CD4-positive, alpha-beta T cell (primary cell): ENCODE measurements around the gene NUDT9. TPM values are rescaled to one million over a fixed set of nuclear protein-coding genes. Genes with fewer than 3 reads are reported as not detected.
"Not testable (repeated sequence)": the region's sequence is repeated elsewhere in the genome, so short reads cannot be mapped to it uniquely, and the experiment has no call there.

Source experiments
- ATAC-seq: fragments of 200-7000 bp; cut with Tn5 transposase; one replicate; pipeline ENCODE4 v1.10.0; 2022; ENCODE audit warnings: mild to moderate bottlenecking; ENCODE audit not compliant: poor library complexity
- CTCF ChIA-PET: fragments of 350-600 bp; sonication (Branson Sonifier 250); formaldehyde crosslinking; loops from one replicate; lab custom pipeline; 2021; ENCODE audit warnings: antibody characterized with exemption, inconsistent platforms; lab: Charles Lee
- POLR2A ChIA-PET: fragments of 350-600 bp; sonication (Branson Sonifier 250); formaldehyde crosslinking; loops from one replicate; lab custom pipeline; 2021; ENCODE audit warnings: antibody characterized with exemption, inconsistent platforms; lab: Charles Lee
- DNase-seq, 14 experiments: peaks; one replicate each; pipeline ENCODE4 v3.0.0-alpha.2; 2013 to 2020; ENCODE audit warnings: mixed read lengths in 2 of 14
- H3K27ac ChIP-seq, 2 donors: one replicate each; pipeline versions ENCODE4 v1.5.1 to v1.7.0; 2013; ENCODE audit warnings: low read length in 2 of 2, low read depth in 1 of 2, mild to moderate bottlenecking in 1 of 2
- H3K27me3 ChIP-seq, 2 experiments: 1 replicate in 1 of 2; 2 replicates in 1 of 2; pipeline versions ENCODE4 v1.6.1 to v1.7.0; 2013; ENCODE audit warnings: low read length in 2 of 2, control low read depth in 1 of 2, mild to moderate bottlenecking in 1 of 2, moderate library complexity in 1 of 2; ENCODE audit not compliant: insufficient read depth in 2 of 2, control insufficient read depth in 1 of 2
- H3K36me3 ChIP-seq: one replicate; pipeline ENCODE4 v1.6.1; 2013; ENCODE audit warnings: low read length, control low read depth; ENCODE audit not compliant: insufficient read depth
- H3K4me1 ChIP-seq: one replicate; pipeline ENCODE4 v1.6.1; 2013; ENCODE audit warnings: low read length, control low read depth; ENCODE audit not compliant: insufficient read depth
- H3K4me3 ChIP-seq: one replicate; pipeline ENCODE4 v1.5.1; 2013; ENCODE audit warnings: mild to moderate bottlenecking, low read length, moderate library complexity
- H3K9me3 ChIP-seq, 2 experiments: 1 replicate in 1 of 2; 2 replicates in 1 of 2; pipeline versions ENCODE4 v1.6.1 to v1.7.0; 2013; ENCODE audit warnings: low read length in 2 of 2, mild to moderate bottlenecking in 2 of 2, control low read depth in 1 of 2, moderate library complexity in 1 of 2; ENCODE audit not compliant: control insufficient read depth in 1 of 2, insufficient read depth in 1 of 2
- H3K27ac Mint-ChIP-seq: one replicate; pipeline ENCODE4 v1.8.0; 2020; ENCODE audit warnings: mixed read lengths
- H3K27me3 Mint-ChIP-seq: one replicate; pipeline ENCODE4 v1.8.0; 2021; ENCODE audit warnings: mixed read lengths
- H3K36me3 Mint-ChIP-seq: one replicate; pipeline ENCODE4 v1.8.0; 2021; ENCODE audit warnings: low read depth, mixed read lengths
- H3K4me1 Mint-ChIP-seq: one replicate; pipeline ENCODE4 v1.8.0; 2021; ENCODE audit warnings: low read depth, mixed read lengths
- H3K4me3 Mint-ChIP-seq: one replicate; pipeline ENCODE4 v1.8.0; 2020; ENCODE audit warnings: mild to moderate bottlenecking, mixed read lengths
- H3K9me3 Mint-ChIP-seq: one replicate; pipeline ENCODE4 v1.8.0; 2020; ENCODE audit warnings: mixed read lengths
- intact Hi-C, 2 experiments: fragments of 100-400 bp; cut with DNase I in 1 of 2; cut with micrococcal nuclease in 1 of 2; formaldehyde crosslinking; loops; one replicate each; pipeline versions ENCODE4 v1.15.1 to v1.9.0; 2023 to 2025; cut with DNase I, micrococcal nuclease
- total RNA-seq, 174 experiments: library from RNA in 2 of 174; stranded (reverse) in 2 of 174; gene quantifications; one replicate each; pipeline ENCODE4 v1.2.3 and lab custom pipeline; 2021 to 2026
- TF ChIP-seq, protein P1 (sequence below): fragments of 200-600 bp; IDR thresholded peaks from one replicate; pipeline ENCODE4 v1.8.0; 2022; ENCODE audit warnings: antibody characterized with exemption, mild to moderate bottlenecking

Gene NUDT9
- total RNA-seq, 2 experiments from 2014 or later, result 4.4 to 4.8 TPM

DNA sequence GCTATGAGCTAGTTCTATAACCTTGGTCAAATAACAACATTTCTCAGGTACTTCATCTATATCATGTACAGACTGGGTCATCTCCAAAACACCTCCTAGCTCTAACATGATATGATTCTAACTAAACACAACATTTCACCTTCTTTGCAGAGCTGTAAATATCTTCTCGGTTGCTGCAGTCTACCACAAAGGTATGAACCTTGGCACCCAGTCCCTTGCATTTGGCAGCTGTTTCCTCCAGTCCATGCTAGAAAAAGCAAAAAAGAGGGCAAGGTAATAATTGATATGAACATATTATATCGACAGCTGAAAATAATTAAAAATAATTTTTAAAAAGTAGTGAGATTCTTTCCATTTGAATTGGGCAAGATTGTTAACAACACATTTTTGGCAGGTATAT is 40.3 kb upstream of the NUDT9 start:
- H3K9me3 Mint-ChIP-seq, result no peaks in the 10 kb centered on the region
- H3K4me3 Mint-ChIP-seq, result no peak overlapping the region
- H3K4me1 ChIP-seq, result peaks cover 5% of the 10 kb centered on the region
- H3K9me3 ChIP-seq, result no peaks in the 10 kb centered on the region
- H3K27ac Mint-ChIP-seq, result no peak overlapping the region
- H3K27ac ChIP-seq, result no peak overlapping the region
- intact Hi-C loops, result no loop called here
- ATAC-seq (no peak), DNase-seq (no peak)
- H3K27me3 ChIP-seq, result no peaks in the 10 kb centered on the region
- ChIA-PET POLR2A (interaction anchor here (1.7 kb wide), 1 partner anchor 9 kb away, joined by 9 read pairs; the partner anchor contains the start of gene HSD17B11), CTCF (interaction anchor here (1.7 kb wide), 1 partner anchor 9 kb away, joined by 7 read pairs; the partner anchor contains the start of gene HSD17B11)
- H3K4me3 ChIP-seq, result no peak overlapping the region
- H3K36me3 ChIP-seq, result peaks cover 22% of the 10 kb centered on the region
- H3K27me3 Mint-ChIP-seq, result no peaks in the 10 kb centered on the region
- TF ChIP-seq, protein P1, sequence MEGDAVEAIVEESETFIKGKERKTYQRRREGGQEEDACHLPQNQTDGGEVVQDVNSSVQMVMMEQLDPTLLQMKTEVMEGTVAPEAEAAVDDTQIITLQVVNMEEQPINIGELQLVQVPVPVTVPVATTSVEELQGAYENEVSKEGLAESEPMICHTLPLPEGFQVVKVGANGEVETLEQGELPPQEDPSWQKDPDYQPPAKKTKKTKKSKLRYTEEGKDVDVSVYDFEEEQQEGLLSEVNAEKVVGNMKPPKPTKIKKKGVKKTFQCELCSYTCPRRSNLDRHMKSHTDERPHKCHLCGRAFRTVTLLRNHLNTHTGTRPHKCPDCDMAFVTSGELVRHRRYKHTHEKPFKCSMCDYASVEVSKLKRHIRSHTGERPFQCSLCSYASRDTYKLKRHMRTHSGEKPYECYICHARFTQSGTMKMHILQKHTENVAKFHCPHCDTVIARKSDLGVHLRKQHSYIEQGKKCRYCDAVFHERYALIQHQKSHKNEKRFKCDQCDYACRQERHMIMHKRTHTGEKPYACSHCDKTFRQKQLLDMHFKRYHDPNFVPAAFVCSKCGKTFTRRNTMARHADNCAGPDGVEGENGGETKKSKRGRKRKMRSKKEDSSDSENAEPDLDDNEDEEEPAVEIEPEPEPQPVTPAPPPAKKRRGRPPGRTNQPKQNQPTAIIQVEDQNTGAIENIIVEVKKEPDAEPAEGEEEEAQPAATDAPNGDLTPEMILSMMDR, result no peak
- peaks cover 58% of the 10 kb centered on the region for H3K36me3 Mint-ChIP-seq
- H3K4me1 Mint-ChIP-seq, result peaks cover 33% of the 10 kb centered on the region

DNA sequence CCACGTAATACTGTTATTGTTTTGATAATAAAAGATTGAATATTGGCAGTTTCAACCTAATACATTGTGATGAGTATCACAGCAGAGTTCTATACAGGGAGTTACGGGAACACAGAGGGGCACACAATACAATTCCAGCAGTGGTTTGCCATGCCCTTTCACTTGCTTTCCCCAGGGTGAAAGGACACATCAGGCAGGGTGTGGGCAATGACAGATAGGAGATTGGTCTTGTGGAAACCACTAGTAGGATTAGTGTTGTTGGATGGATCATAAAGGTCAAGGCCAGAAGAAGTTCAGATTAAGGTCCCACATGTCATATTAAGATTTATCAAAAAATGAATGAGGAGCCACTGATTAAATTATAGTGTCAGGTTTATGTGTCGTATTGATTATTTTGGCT is 39.4 kb upstream of the NUDT9 start:
- no peaks in the 10 kb centered on the region for H3K9me3 Mint-ChIP-seq
- Histone ChIP-seq H3K27ac (no peak overlapping the region), H3K36me3 (peaks cover 20% of the 10 kb centered on the region), H3K4me1 (peaks cover 10% of the 10 kb centered on the region), H3K27me3 (no peaks in the 10 kb centered on the region), H3K4me3 (no peak overlapping the region), H3K9me3 (no peaks in the 10 kb centered on the region)
- POLR2A ChIA-PET, result interaction anchor here (1.7 kb wide), 1 partner anchor 8 kb away, joined by 9 read pairs; the partner anchor contains the start of gene HSD17B11
- H3K27ac Mint-ChIP-seq, result peak overlapping the region; percentile 14
- peaks cover 59% of the 10 kb centered on the region for H3K36me3 Mint-ChIP-seq
- CTCF ChIA-PET, result interaction anchor here (1.7 kb wide), 1 partner anchor 8 kb away, joined by 7 read pairs; the partner anchor contains the start of gene HSD17B11
- intact Hi-C loops, result no loop called here
- TF ChIP-seq, protein P1, result no peak
- H3K4me3 Mint-ChIP-seq, result no peak overlapping the region
- H3K27me3 Mint-ChIP-seq, result no peaks in the 10 kb centered on the region
- no peak for ATAC-seq
- peaks cover 42% of the 10 kb centered on the region for H3K4me1 Mint-ChIP-seq
- no peak for DNase-seq

DNA sequence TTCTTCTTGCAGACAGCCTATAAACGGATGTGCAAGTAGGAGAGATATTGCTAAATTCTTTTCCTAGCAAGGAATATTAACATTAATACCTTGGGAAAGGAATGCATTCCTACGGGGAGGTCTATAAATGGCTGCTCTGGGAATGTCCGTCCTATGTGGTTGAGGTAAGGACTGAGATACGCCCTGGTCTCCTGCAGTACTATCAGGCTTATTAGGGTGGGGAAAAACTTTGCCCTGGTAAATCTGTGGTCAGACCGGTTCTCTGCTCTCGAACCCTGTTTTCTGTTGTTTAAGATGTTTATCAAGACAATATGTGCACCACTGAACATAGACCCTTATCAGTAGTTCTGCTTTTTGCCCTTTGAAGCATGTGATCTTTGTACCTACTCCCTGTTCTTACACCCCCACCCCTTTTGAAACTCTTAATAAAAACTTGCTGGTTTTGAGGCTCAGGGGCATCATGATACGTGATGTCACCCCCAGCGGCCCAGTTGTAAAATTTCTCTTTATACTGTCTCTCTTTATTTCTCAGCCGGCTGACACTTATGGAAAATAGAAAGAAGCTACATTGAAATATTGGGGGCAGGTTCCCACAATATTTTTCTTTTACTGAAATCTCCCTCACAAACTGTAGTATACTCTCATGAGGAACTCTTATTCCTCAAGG is 37.8 kb upstream of the NUDT9 start:
- H3K9me3 ChIP-seq, H3K4me3 ChIP-seq, POLR2A ChIA-PET, H3K9me3 Mint-ChIP-seq, DNase-seq, ATAC-seq, H3K27me3 Mint-ChIP-seq, H3K4me3 Mint-ChIP-seq, H3K27me3 ChIP-seq, H3K27ac ChIP-seq: not testable (repeated sequence)
- intact Hi-C loops, result loop anchor here in 1 of 2 experiments (5.0 kb wide), 1 partner anchor 167 kb away; no protein-coding TSS in a partner anchor
- peaks cover 56% of the 10 kb centered on the region for H3K4me1 Mint-ChIP-seq
- CTCF ChIA-PET, result interaction anchor here (1.8 kb wide), 1 partner anchor 9 kb away, joined by 4 read pairs; no protein-coding TSS in a partner anchor
- H3K27ac Mint-ChIP-seq, result peak overlapping the region; percentile 20
- peaks cover 60% of the 10 kb centered on the region for H3K36me3 Mint-ChIP-seq
- H3K4me1 ChIP-seq, result peaks cover 23% of the 10 kb centered on the region
- peaks cover 16% of the 10 kb centered on the region for H3K36me3 ChIP-seq
